GM18498 (cell line): ENCODE measurements around the gene RTEL1.
"Not testable (repeated sequence)": the region's sequence is repeated elsewhere in the genome, so short reads cannot be mapped to it uniquely, and the experiment has no call there.

Source experiments
- ATAC-seq: cut with Tn5 transposase; IDR thresholded peaks from one replicate; pipeline ENCODE4 v1.9.1; 2021; ENCODE audit warnings: mild to moderate bottlenecking, moderate library complexity; ENCODE audit not compliant: unreplicated experiment

RTEL1 gene

DNA sequence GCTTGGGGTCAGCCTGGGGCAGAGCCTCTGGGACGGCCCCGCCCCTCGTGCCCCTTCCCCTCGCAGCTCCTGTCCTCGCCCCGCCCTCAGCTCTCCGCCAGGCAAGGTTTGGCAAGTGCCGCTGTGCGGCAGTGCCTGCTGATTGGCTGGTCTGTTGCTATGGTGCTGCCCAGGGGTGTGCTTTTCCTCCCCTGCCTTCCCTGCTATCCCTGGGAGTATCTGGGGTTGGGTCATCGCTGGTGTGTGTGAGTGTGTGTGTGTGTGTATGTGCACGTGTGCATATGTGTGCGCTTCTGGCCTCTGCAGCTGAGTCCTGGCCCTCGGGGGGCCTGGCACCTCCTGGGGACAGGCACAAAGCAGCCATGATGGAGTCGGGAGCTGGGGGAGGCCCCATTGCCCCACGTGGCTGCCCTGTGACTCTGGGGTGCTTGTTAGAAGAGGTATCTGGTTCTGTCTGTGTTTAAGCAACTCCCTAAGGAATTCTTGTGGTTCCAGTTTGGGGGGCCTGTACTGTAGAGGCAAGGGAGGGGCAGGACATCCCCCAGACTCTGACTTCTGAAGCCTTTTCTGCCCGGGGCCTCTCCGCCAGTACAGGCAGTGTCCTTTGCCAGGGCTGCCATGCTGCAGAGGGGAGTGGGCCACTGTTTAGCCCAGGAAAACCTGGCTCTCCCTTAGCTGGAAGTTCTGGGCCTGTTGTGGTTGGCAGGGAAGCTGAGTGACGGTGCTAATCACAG, 6.9 kb downstream of the RTEL1 start:
- ATAC-seq: no peak

DNA sequence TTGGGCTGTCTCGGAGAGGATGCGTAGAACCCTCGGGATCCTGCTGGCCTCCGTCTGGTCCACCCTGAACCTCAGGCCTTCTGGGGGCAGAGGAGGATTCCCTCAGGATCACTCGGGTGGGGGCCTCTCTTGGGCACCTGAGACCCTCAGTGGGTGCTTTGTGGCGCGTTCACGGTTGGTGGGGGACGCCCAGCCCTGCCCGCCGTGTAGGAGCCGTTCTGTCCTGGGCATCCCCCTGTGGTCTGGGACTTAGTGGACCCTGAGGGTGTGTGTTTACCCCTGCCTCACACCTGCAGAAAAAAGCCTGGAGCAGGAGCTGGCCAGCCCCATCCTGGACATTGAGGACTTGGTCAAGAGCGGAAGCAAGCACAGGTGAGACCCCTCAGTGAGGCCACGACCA, 7.6 kb downstream of the RTEL1 start:
- no peak for ATAC-seq

DNA sequence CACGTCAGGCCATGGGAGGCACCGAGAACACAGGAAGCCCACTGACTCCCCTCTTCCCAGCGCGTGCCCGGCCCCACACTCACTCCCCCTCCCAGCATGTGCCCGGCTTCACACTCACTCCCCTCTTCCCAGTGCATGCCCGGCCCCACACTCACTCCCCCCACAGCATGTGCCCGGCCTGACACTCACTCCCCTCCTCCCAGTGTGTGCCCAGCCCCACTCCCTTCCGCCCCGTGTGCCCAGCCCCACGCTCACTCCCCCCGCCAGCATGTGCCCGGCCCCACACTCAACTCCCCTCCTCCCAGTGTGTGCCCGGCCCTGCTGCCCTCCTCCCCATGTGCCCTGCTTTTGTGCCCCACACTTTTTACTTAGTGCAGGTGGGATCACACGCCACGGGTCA, 9.7 kb downstream of the RTEL1 start:
- no peak for ATAC-seq

DNA sequence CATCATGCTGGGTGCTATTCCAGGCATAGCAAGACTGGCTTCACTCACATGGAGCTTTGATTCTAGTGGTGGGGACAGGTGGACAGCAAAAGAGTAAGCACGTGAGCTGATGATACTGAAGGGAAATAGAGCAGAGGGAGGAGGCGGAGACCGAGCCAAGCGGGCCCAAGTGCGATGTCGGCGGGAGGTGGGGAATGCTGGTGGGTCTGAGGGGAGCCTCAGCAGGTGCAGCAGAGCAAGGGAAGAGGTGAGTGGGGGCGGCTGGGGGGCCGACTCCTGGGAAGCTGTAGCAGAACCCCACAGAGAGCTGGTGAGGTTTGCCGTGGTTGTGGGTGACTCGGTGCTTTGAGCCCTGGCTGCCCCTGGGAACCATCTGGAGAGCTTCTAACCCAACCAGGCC, 10.2 kb downstream of the RTEL1 start:
- ATAC-seq: no peak

GRCh38 chr20:63671695-63672094, 13.6 kb downstream of the RTEL1 start:
- not testable (repeated sequence) for ATAC-seq

DNA sequence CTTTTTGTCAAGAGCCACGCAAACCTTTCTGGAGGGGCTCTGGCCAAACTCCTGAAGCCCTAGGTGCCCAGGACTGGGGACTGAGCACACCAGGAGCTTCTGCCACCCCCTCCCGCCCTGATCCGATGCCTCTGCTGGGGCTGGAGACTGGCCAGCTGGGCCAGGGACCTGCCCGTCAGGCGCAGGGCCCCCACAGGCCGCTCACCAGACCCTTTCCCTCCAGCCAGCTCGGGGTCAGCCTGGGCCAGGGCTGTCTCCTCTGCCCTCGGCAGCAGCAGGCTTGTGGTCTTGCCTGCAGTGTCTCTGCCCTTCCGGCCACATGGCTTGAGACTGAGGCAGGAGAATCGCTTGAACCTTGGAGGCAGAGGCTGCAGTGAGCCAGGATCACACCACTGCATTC, 14.6 kb downstream of the RTEL1 start:
- no peak for ATAC-seq

- ATAC-seq: no peak
Observed at GRCh38 chr20:63673951-63674350, 15.8 kb downstream of the RTEL1 start.

GRCh38 chr20:63675681-63676368, 17.7 kb downstream of the RTEL1 start:
- no peak for ATAC-seq

DNA sequence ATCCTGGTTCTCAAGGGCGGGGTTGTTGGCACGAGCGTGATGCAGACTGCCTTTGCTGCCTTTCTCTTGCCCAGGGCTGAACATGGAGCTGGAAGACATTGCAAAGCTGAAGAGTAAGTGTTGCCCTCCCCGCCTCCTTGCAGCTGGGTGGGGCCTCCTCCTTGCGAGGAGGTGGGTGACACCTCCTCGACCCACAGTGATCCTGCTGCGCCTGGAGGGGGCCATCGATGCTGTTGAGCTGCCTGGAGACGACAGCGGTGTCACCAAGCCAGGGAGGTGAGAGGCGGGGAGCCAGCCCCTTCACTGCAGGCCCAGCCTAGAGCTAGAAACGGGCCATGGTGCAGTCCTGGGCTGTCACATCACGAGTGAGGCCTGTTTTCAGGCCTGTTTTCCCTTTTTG, 20.0 kb downstream of the RTEL1 start:
- ATAC-seq: no peak

GRCh38 chr20:63678667-63679465, 20.8 kb downstream of the RTEL1 start:
- no peak for ATAC-seq

DNA sequence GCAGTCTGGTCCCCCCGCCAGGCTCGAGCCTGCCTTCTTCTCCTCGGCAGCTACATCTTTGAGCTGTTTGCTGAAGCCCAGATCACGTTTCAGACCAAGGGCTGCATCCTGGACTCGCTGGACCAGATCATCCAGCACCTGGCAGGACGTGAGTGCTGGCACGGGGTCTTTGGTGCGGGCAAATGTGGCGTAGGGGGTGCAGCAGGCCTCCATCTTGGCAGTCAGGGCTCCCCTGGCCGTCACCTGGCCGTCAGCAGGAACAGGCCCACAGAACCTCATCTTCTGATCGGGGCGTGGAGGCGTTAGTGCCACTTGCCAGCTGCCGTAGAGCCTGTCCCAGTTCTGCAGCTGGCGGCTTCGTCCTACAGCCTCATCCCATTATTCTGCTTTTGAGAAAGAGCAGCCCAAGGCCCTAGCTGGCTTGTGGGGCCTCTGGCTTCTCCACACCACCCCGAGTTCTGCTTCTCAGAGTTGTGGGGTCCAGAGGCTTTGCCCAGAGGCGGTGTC, 21.7 kb downstream of the RTEL1 start:
- no peak for ATAC-seq

DNA sequence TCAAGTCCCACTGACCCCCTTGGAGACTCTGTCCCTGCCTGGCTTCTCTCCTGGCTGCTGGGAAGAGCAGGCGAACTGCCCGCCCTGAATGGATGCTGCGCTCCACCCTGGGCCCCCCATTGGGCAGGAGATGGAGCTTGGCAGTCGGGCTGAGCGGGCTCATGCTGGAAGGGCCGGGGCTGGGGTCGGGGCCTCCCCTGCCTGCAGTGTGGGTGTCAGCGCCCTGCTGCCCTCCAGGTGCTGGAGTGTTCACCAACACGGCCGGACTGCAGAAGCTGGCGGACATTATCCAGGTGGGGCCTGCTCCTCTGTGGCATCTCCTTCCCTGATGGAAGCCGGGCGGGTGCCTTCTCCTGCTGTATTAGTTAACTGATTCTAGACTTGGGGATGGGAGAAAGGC, 22.3 kb downstream of the RTEL1 start:
- ATAC-seq: no peak

DNA sequence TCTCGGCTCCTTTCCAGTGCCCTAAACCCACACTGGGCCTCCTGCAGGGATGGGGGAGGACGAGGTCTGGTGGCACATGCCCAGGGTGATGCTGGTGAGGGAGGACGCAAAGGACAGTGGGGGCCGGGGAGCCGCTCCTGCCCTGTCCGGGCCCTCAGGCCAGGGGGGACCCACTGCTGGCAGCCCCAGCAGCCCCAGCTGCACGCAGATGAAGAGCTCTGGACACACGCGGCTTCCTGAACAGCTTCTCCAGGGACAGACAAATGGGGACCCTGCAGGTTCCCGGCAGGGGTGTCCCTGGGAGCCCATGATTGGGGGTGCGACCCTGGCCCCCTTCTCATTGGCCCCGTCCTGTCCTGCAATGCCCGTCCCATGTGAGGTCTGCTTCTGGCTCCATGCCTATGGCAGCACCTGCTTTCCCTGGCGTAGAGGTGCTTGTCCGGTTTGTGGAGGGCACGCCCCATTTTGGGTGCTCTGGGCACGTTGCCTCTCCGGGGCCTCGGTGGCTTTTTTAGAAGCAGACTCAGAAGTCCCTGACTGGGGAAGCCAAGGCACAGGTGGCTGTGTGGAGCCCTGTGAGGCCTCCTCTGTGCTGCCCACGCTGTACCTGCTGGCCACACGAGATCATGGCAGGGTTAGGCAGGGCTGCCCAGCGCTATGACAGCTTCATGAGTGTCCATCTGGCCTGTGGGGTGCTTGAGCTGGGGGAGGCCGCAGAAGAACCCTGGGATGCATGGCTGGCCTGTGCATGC, 22.9 kb downstream of the RTEL1 start:
- no peak for ATAC-seq

- ATAC-seq: no peak
Observed at GRCh38 chr20:63681609-63682142, 23.6 kb downstream of the RTEL1 start.

GRCh38 chr20:63682384-63683139, 24.4 kb downstream of the RTEL1 start:
- ATAC-seq: no peak

GRCh38 chr20:63685269-63686026, 27.3 kb downstream of the RTEL1 start:
- ATAC-seq: no peak

DNA sequence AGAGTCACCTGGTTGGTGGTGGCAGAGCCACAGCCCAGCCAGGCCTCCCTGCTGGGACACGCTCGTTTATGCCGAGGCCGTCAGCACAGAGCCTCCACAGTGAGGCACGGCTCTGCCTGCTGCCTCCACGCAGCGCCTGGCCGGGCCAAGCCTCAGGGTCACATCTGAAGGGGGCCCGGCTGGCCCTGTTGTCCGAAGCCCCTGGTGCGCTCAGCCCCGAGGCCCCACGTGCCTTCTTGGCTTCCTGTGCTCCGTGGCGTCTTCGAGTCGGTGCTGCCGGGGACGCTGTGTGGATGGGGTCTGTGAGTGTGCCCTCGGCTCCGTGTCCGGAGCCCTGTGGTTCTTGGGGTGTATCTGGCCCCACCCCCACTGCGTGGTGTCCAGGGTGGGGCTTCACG, 28.0 kb downstream of the RTEL1 start:
- no peak for ATAC-seq

GRCh38 chr20:63686492-63687321, 28.6 kb downstream of the RTEL1 start:
- ATAC-seq: no peak
